GM12878 (cell line): ENCODE data around the gene PARVA. TPM values are rescaled to one million over a fixed set of nuclear protein-coding genes. Genes with fewer than 3 reads are reported as not detected.

Source experiments
- ATAC-seq: fragments of 200-7000 bp; cut with Tn5 transposase; 3 replicates; pipeline ENCODE4 v1.9.1; 2020; ENCODE audit warnings: mild to moderate bottlenecking, moderate library complexity
- BruUV-seq: library from RNA; stranded (reverse); fragments of 400-500 nt; replicated peaks from 2 replicates; lab custom pipeline; 2021; lab: Mats Ljungman, UMichigan
- CTCF ChIA-PET: fragments of 300-600 bp; sonication (Branson Sonifier 250); formaldehyde crosslinking; extraction: SDS; loops from one replicate; lab custom pipeline; 2021; ENCODE audit warnings: inconsistent platforms; lab: Yijun Ruan, JAX
- POLR2A ChIA-PET: fragments of 350-600 bp; formaldehyde crosslinking; extraction: SDS; loops from one replicate; lab custom pipeline; 2021; ENCODE audit warnings: inconsistent platforms; lab: Charles Lee
- RAD21 ChIA-PET: fragments of 300-600 bp; sonication (Branson Sonifier 250); formaldehyde crosslinking; loops from one replicate; lab custom pipeline; 2023; ENCODE audit warnings: antibody characterized with exemption; ENCODE audit not compliant: unreplicated experiment; lab: Charles Lee
- SMC1A ChIA-PET: fragments of 300-600 bp; sonication (Branson Sonifier 250); formaldehyde crosslinking; loops from one replicate; lab custom pipeline; 2023; ENCODE audit not compliant: unreplicated experiment, uncharacterized antibody; lab: Charles Lee
- DNase-seq: peaks from one replicate; pipeline ENCODE4 v3.0.0-alpha.2; 2011; ENCODE audit warnings: low read depth, low spot score
- FAIRE-seq: peaks from 3 replicates; lab custom pipeline; 2011; peaks lifted over from hg19 to GRCh38; lab: Jason Lieb, UNC
- H2AFZ ChIP-seq: 2 replicates; pipeline ENCODE4 v1.6.0; 2011; ENCODE audit warnings: low read depth, low read length, control low read depth; ENCODE audit not compliant: control insufficient read depth
- H3K27ac ChIP-seq: 2 replicates; pipeline ENCODE4 v1.5.1; 2011; ENCODE audit warnings: control low read depth; ENCODE audit not compliant: control insufficient read depth, insufficient read depth
- H3K27me3 ChIP-seq, 2 experiments: replicated peaks in 1 of 2; 2 replicates each; pipeline versions ENCODE4 v1.6.0 to v1.6.1; 2011; ENCODE audit warnings: low read length in 1 of 2; ENCODE audit not compliant: control insufficient read depth in 2 of 2, insufficient read depth in 2 of 2
- H3K36me3 ChIP-seq, 2 experiments: 2 replicates each; pipeline ENCODE4 v1.5.1; 2011; ENCODE audit warnings: low read length in 1 of 2; ENCODE audit not compliant: control insufficient read depth in 2 of 2, insufficient read depth in 2 of 2
- H3K4me1 ChIP-seq: 2 replicates; pipeline ENCODE4 v1.6.1; 2011; ENCODE audit warnings: mild to moderate bottlenecking, low read length, moderate library complexity, mixed read lengths; ENCODE audit not compliant: control insufficient read depth, insufficient read depth
- H3K4me2 ChIP-seq: 2 replicates; pipeline ENCODE4 v1.6.0; 2011; ENCODE audit warnings: control low read depth; ENCODE audit not compliant: control insufficient read depth, insufficient read depth
- H3K4me3 ChIP-seq: fragments of 200-600 bp; sonication (generic); 2 replicates; pipeline ENCODE4 v1.5.1; 2016
- H3K79me2 ChIP-seq: 2 replicates; pipeline ENCODE4 v1.6.0; 2011; ENCODE audit warnings: low read length; ENCODE audit not compliant: control insufficient read depth, insufficient read depth
- H3K9ac ChIP-seq: 2 replicates; pipeline ENCODE4 v1.8.0; 2011; ENCODE audit warnings: low read length, control low read depth, mixed read lengths; ENCODE audit not compliant: control insufficient read depth, insufficient read depth
- H3K9me3 ChIP-seq: replicated peaks from 3 replicates; pipeline ENCODE4 v1.5.1; 2011; ENCODE audit warnings: mild to moderate bottlenecking, low read length; ENCODE audit not compliant: control insufficient read depth, insufficient read depth
- H4K20me1 ChIP-seq: 2 replicates; pipeline ENCODE4 v1.6.0; 2011; ENCODE audit not compliant: control insufficient read depth, insufficient read depth
- NRF1 ChIP-seq: conservative IDR thresholded peaks from 2 replicates; pipeline ENCODE4 v1.6.1; 2011; ENCODE audit warnings: mild to moderate bottlenecking, low read depth, low read length, improper control_type of control experiment
- POLR2AphosphoS2 ChIP-seq: IDR thresholded peaks from 2 replicates; pipeline ENCODE4 v1.6.1; 2011; ENCODE audit warnings: low read depth, mild to moderate bottlenecking, low read length, improper control_type of control experiment, moderate library complexity
- POU2F2 ChIP-seq: IDR thresholded peaks from 3 replicates; pipeline ENCODE4 v1.6.1; 2011; ENCODE audit warnings: low read depth, mild to moderate bottlenecking, low read length, borderline replicate concordance
- SMAD5 ChIP-seq: IDR thresholded peaks from 2 replicates; pipeline ENCODE4 v1.6.1; 2016; ENCODE audit warnings: antibody characterized with exemption, low read depth
- WGBS: methylation state at CpG from one replicate; pipeline ENCODE4 v1.1.6; 2016; ENCODE audit warnings: low lambda C conversion rate; ENCODE audit not compliant: insufficient replicate concordance, insufficient coverage; ENCODE audit errors: missing lambda C conversion rate; 5-methylcytosine and 5-hydroxymethylcytosine counted together
- in situ Hi-C: fragments of 300-500 bp; cut with MboI; formaldehyde crosslinking; loops from 9 replicates; pipeline ENCODE4 v1.14.3; 2018; ENCODE audit warnings: mixed read lengths
- intact Hi-C: fragments of 100-400 bp; cut with micrococcal nuclease; formaldehyde crosslinking; loops from one replicate; pipeline ENCODE4 v1.14.2; 2022; ENCODE audit not compliant: unreplicated experiment
- polyA plus RNA-seq, 11 experiments: library from polyadenylated mRNA; depleted of rRNA in 4 of 11; unstranded in 6 of 11; stranded (reverse) in 5 of 11; fragments of >200 nt; fragmentation: Nextera tagmentation in 4 of 11; fragmentation: Illumina TruSeq in 1 of 11; extraction: Ambion mirVana in 4 of 11; extraction: Trizol in 1 of 11; gene quantifications; 1 replicate in 1 of 11; 2 replicates in 10 of 11; pipeline versions ENCODE4 v1.2.1 to v1.2.3, GENCODE V29; 2011 to 2016; ENCODE audit warnings: inconsistent platforms in 2 of 11, missing spikeins in 2 of 11, low read depth in 1 of 11
- total RNA-seq, 4 experiments: library from RNA; depleted of rRNA in 3 of 4; stranded (reverse); fragments of >200 nt in 3 of 4; fragmentation: Illumina TruSeq in 1 of 4; extraction: Trizol in 1 of 4; gene quantifications; 2 replicates each; pipeline versions ENCODE4 v1.2.1 to v1.2.3, GENCODE V29; 2013 to 2021
- TF ChIP-seq, protein P1 (sequence below): IDR thresholded peaks from 2 replicates; pipeline ENCODE4 v1.6.1; 2011; ENCODE audit warnings: low read depth, low read length, improper control_type of control experiment, borderline replicate concordance
- TF ChIP-seq, protein P2 (sequence below): fragments of 450-650 bp; IDR thresholded peaks from 2 replicates; pipeline ENCODE4 v1.6.1; 2016; ENCODE audit warnings: mild to moderate bottlenecking, moderate library complexity, borderline replicate concordance

The PARVA gene
- total and polyA plus RNA-seq, 10 of the 15 experiments (the other 5 are each of a cell fraction or from before 2014, with no cell fraction given) = 0.01 to 0.44 (median 0.03) TPM; not detected in 7

DNA sequence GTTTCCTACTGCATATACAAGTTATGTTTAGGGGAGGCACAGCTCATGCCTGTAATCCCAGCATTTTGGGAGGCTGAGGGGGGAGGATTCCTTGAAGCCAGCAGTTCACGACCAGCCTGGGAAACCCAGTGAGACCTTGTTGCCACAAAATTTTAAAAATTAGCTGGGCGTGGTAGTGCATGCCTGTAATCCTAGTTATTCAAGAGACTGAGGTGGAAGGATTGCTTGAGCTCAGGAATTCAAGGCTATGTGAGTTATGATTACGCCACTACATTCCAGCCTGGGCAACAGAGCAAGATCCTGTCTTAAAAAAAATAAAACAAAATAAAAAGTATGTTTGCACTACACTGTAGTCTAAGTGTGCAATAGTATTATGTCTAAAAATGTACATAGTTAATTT, 188.0 kb downstream of the PARVA start:
- Histone ChIP-seq H3K9me3 (no peaks in the 10 kb centered on the region), H3K79me2 (no peaks in the 10 kb centered on the region), H3K27me3 (no peaks in the 10 kb centered on the region), H2AFZ (no peak overlapping the region), H3K4me2 (no peak overlapping the region), H3K36me3 (no peaks in the 10 kb centered on the region), H3K4me3 (no peak overlapping the region), H3K4me1 (no peaks in the 10 kb centered on the region), H3K9ac (no peak overlapping the region), H4K20me1 (no peaks in the 10 kb centered on the region), H3K27ac (no peak overlapping the region)
- POLR2A ChIA-PET = no interaction called here
- WGBS = 2% methylated on average over 3 of the region's 3 CpGs
- no peak for TF ChIP-seq POU2F2
- SMC1A ChIA-PET = no interaction called here
- BruUV-seq = no TSS peak
- FAIRE-seq = no peak
- RAD21 ChIA-PET = no interaction called here
- DNase-seq = no peak
- in situ Hi-C loops (no loop called here), intact Hi-C loops (no loop called here)
- CTCF ChIA-PET = interaction anchor here (0.6 kb wide), 1 partner anchor 103 kb away, joined by 3 read pairs; no protein-coding TSS in a partner anchor
- no peak for ATAC-seq

DNA sequence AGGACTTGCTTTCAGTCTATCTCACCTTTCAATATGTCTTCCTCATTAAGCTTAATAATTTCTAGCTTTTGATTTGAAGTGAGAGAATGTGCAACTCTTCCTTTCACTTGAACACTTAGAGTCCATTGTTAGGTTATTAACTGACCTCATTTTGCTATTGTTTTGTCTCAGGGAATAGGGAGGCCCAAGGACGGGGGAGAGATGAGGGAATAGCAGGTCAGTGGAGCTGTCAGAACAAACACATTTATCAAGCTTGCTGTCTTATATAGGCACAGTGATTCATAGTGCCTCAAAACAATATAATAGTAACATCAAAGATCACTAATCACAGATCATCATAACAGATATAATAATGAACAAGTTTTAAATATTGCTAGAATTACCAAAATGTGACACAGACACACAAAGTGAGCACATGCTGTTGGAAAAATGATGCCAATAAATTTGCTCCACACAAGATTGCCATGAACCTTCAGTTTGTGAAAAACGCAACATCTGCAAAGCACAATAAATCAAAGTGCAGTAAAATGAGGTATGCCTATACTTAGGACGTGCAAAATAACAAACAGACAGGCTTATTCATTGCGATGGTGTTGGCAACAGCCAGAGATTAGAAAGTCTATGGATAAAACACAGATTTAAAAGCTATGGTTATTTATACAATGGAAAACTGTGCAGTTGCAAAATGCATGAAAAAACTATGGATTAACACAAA, 190.5 kb downstream of the PARVA start:
- SMC1A ChIA-PET = interaction anchor here (1.7 kb wide), 1 partner anchor 31 kb away, joined by 4 read pairs; no protein-coding TSS in a partner anchor
- Histone ChIP-seq H2AFZ (no peak overlapping the region), H3K4me2 (no peak overlapping the region), H3K27ac (no peak overlapping the region), H3K79me2 (no peaks in the 10 kb centered on the region), H3K4me3 (no peak overlapping the region), H3K27me3 (no peaks in the 10 kb centered on the region), H4K20me1 (no peaks in the 10 kb centered on the region), H3K36me3 (no peaks in the 10 kb centered on the region), H3K9ac (no peak overlapping the region), H3K9me3 (no peaks in the 10 kb centered on the region), H3K4me1 (no peaks in the 10 kb centered on the region)
- RAD21 ChIA-PET = interaction anchor here (0.6 kb wide), 1 partner anchor 622 kb away, joined by 3 read pairs; no protein-coding TSS in a partner anchor
- ATAC-seq = no peak
- DNase-seq = no peak
- CTCF ChIA-PET = interaction anchor here (1.0 kb wide), 1 partner anchor 25 kb away, joined by 3 read pairs; no protein-coding TSS in a partner anchor
- no TSS peak for BruUV-seq
- WGBS = 1% methylated on average over 4 of the region's 4 CpGs
- in situ Hi-C loops = no loop called here
- no peak for FAIRE-seq
- POLR2A ChIA-PET = interaction anchor here (0.6 kb wide), 1 partner anchor 212 kb away, joined by 3 read pairs; no protein-coding TSS in a partner anchor
- intact Hi-C loops = no loop called here
- TF ChIP-seq POLR2AphosphoS2 = no peak
- no peak for TF ChIP-seq NRF1
- no peak for TF ChIP-seq SMAD5
- TF ChIP-seq, protein P1, sequence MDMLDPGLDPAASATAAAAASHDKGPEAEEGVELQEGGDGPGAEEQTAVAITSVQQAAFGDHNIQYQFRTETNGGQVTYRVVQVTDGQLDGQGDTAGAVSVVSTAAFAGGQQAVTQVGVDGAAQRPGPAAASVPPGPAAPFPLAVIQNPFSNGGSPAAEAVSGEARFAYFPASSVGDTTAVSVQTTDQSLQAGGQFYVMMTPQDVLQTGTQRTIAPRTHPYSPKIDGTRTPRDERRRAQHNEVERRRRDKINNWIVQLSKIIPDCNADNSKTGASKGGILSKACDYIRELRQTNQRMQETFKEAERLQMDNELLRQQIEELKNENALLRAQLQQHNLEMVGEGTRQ = no peak
- TF ChIP-seq, protein P2, sequence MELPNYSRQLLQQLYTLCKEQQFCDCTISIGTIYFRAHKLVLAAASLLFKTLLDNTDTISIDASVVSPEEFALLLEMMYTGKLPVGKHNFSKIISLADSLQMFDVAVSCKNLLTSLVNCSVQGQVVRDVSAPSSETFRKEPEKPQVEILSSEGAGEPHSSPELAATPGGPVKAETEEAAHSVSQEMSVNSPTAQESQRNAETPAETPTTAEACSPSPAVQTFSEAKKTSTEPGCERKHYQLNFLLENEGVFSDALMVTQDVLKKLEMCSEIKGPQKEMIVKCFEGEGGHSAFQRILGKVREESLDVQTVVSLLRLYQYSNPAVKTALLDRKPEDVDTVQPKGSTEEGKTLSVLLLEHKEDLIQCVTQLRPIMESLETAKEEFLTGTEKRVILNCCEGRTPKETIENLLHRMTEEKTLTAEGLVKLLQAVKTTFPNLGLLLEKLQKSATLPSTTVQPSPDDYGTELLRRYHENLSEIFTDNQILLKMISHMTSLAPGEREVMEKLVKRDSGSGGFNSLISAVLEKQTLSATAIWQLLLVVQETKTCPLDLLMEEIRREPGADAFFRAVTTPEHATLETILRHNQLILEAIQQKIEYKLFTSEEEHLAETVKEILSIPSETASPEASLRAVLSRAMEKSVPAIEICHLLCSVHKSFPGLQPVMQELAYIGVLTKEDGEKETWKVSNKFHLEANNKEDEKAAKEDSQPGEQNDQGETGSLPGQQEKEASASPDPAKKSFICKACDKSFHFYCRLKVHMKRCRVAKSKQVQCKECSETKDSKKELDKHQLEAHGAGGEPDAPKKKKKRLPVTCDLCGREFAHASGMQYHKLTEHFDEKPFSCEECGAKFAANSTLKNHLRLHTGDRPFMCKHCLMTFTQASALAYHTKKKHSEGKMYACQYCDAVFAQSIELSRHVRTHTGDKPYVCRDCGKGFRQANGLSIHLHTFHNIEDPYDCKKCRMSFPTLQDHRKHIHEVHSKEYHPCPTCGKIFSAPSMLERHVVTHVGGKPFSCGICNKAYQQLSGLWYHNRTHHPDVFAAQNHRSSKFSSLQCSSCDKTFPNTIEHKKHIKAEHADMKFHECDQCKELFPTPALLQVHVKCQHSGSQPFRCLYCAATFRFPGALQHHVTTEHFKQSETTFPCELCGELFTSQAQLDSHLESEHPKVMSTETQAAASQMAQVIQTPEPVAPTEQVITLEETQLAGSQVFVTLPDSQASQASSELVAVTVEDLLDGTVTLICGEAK = no peak
